ENCODE results near the gene STAT2. TPM values are rescaled to one million over a fixed set of nuclear protein-coding genes. Genes with fewer than 3 reads are reported as not detected.
"Not testable (repeated sequence)": the region's sequence is repeated elsewhere in the genome, so short reads cannot be mapped to it uniquely, and the experiment has no call there.

The STAT2 gene
- total RNA-seq, 1 donor from 2014 or later = 47.9 TPM

DNA sequence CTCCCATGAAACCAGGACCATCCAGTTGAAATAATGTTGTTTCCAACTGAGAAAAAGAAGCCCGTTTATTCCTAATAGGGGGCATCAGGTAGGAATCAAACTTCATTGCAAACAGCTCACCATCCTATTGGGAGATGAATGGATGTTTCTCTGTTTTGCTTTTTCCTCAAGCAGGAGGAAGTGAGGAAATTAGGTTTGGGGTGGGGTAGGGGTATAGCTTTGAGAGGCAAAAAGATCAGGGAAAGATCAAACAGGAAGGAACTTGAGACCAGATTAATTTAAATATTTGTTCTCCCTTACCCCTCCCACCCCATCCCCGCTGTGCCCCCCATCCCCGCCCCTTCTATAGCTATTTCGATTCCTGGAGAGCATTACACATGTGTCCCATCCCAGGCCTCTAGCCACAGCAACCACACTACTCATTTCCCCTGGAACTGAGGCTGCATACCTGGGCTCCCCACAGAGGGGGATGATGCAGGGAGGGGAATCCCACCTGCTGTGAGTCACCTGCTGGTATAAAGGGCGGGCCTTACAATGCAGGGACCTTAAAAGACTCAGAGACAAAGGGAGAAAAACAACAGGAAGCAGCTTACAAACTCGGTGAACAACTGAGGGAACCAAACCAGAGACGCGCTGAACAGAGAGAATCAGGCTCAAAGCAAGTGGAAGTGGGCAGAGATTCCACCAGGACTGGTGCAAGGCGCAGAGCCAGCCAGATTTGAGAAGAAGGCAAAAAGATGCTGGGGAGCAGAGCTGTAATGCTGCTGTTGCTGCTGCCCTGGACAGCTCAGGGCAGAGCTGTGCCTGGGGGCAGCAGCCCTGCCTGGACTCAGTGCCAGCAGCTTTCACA, 21.4 kb downstream of the STAT2 start, which contains the start of gene IL23A:
TSS of gene IL23A (plus strand) at position 577 of the 850 bp plus-strand sequence. CDS start at position 738, 161 bp downstream.
- no peak within 1 kb of the TSS for H3K4me3 ChIP-seq (ENCODE audit: low read depth, low read length)
- DNase-seq (ENCODE audit: low read depth) = peak; percentile 93

DNA sequence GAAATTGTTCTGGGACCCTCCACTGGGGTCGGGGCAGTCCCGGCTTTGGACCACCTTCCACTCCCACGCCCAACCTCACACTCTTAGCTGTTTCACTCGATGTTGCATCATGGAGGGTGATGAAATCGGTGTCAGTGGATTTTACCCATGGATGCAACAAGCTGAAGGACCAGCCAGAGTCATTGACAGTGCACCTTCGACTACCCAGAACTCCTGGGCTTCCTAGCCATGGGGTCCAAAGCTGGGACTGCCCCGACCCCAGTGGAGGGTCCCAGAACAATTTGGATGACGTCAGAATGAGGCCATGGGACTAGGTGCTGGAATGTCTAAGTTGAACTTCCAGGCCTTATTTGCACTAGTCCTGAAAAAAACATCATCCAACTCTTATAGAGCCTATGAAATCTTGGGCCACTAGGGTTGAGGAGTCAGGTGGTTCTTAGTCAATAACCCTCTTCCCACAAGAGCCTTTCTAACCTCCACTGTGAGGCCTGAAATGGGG, 22.1 kb downstream of the STAT2 start:
- Histone ChIP-seq H3K36me3 (ENCODE audit: control insufficient read depth, insufficient read depth, low read length) (peaks cover 1% of the 10 kb centered on the region), H3K4me3 (ENCODE audit: low read depth, low read length) (no peak overlapping the region), H3K27me3 (ENCODE audit: control insufficient read depth, insufficient read depth, low read length) (no peaks in the 10 kb centered on the region)
- DNase-seq (ENCODE audit: low read depth) = peak; percentile 10
- FAIRE-seq = no peak
- TF ChIP-seq, protein P1, sequence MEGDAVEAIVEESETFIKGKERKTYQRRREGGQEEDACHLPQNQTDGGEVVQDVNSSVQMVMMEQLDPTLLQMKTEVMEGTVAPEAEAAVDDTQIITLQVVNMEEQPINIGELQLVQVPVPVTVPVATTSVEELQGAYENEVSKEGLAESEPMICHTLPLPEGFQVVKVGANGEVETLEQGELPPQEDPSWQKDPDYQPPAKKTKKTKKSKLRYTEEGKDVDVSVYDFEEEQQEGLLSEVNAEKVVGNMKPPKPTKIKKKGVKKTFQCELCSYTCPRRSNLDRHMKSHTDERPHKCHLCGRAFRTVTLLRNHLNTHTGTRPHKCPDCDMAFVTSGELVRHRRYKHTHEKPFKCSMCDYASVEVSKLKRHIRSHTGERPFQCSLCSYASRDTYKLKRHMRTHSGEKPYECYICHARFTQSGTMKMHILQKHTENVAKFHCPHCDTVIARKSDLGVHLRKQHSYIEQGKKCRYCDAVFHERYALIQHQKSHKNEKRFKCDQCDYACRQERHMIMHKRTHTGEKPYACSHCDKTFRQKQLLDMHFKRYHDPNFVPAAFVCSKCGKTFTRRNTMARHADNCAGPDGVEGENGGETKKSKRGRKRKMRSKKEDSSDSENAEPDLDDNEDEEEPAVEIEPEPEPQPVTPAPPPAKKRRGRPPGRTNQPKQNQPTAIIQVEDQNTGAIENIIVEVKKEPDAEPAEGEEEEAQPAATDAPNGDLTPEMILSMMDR (IDR thresholded peaks at IDR 0.05; ENCODE audit: insufficient read depth, low read length, severe bottlenecking) = no peak

More for the DNA sequence above, 21.4 kb downstream of the STAT2 start, which contains the start of gene IL23A:
- no peak for FAIRE-seq
- TF ChIP-seq, protein P1 (IDR thresholded peaks at IDR 0.05; ENCODE audit: insufficient read depth, low read length, severe bottlenecking) = no peak
- H3K27me3 ChIP-seq (ENCODE audit: control insufficient read depth, insufficient read depth, low read length) = no peaks in the 10 kb centered on the region
- H3K36me3 ChIP-seq (ENCODE audit: control insufficient read depth, insufficient read depth, low read length) = peaks cover 3% of the 10 kb centered on the region

DNA sequence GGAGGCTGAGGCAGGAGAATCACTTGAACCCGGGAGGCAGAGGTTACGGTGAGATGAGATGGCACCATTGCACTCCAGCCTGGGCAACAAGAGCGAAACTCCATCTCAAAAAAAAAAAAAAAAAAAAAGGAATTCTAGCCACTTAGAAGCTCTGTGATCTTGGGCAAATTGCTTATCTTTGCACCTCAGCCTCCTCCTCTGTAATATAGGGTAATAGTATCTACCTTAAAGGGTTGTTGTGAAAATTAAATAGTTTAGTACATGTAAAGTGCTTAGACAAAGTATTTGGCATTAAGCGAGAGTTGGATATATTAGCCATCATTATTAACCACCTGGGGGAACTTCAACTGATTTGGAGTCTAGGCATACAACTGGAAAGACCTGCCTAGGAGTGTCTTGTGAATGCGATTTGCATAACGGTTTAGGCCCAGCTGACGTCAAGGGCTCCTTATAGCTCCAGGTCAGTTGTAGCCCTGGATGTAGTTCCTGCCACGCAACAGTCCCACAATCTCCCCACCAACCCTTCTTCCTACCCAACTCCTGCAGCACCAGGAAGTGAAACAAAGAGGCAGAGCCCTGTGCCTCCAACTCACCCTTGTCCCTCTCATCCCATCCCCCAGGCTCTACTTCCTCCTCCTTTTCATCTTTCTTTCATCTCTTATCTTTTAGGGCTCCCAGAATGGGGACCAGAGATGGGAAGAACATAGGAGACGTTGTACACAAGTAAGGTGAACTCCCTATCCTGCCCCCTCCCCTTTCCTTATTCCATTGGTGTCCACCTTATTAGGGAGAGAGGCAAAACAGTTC, 23.3 kb downstream of the STAT2 start:
- FAIRE-seq = no peak
- DNase-seq (ENCODE audit: low read depth) = no peak
- Histone ChIP-seq H3K4me3 (ENCODE audit: low read depth, low read length) (no peak overlapping the region), H3K27me3 (ENCODE audit: control insufficient read depth, insufficient read depth, low read length) (no peaks in the 10 kb centered on the region), H3K36me3 (ENCODE audit: control insufficient read depth, insufficient read depth, low read length) (no peaks in the 10 kb centered on the region)
- TF ChIP-seq, protein P1 (IDR thresholded peaks at IDR 0.05; ENCODE audit: insufficient read depth, low read length, severe bottlenecking) = no peak

DNA sequence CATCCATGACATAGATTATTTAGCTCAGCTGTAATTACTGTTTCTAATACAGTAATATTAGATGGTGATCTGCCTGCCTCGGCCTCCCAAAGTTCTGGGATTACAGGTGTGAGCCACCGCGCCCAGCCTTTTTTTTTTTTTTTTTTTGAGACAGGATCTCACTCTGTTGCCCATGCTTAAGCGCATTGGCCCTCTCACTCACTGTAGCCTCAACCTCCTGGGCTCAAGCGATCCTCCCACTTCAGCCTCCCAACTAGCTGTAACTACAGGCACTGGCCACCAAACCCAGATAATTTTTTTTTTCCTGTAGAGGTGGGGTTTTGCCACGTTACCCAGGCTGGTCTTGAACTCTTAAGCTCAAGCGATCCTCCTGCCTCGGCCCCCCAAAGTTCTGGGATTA, 24.4 kb downstream of the STAT2 start:
- not testable (repeated sequence) for H3K36me3 ChIP-seq (ENCODE audit: control insufficient read depth, insufficient read depth, low read length); FAIRE-seq; H3K27me3 ChIP-seq (ENCODE audit: control insufficient read depth, insufficient read depth, low read length); DNase-seq (ENCODE audit: low read depth); H3K4me3 ChIP-seq (ENCODE audit: low read depth, low read length)

DNA sequence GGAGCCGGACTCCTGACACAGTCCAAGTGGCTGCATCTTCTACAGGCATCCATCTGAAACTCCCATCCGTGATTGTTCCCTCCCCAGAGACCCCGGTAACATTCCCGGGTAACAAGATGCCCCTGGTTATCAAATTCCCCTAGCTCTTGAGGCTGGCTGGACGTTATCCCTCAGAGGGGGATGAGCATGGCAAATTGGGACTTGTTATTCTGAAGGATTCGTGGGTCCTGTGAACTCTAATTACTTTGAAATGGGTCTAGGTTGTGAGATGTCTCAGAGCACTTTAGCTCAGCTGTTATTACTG, 25.5 kb downstream of the STAT2 start:
- H3K4me3 ChIP-seq (ENCODE audit: low read depth, low read length) = peak overlapping the region; percentile 45
- TF ChIP-seq, protein P1 (IDR thresholded peaks at IDR 0.05; ENCODE audit: insufficient read depth, low read length, severe bottlenecking) = no peak
- H3K27me3 ChIP-seq (ENCODE audit: control insufficient read depth, insufficient read depth, low read length) = no peaks in the 10 kb centered on the region
- H3K36me3 ChIP-seq (ENCODE audit: control insufficient read depth, insufficient read depth, low read length) = no peaks in the 10 kb centered on the region
- no peak for FAIRE-seq
- no peak for DNase-seq (ENCODE audit: low read depth)
